Neuronal stem cell (in vitro differentiated cells): ENCODE data around the gene CMPK2.
"Not testable (repeated sequence)": the region's sequence is repeated elsewhere in the genome, so short reads cannot be mapped to it uniquely, and the experiment has no call there.

Experiments used
- DNase-seq: peaks from one replicate; pipeline ENCODE4 v3.0.0-alpha.2; 2013; ENCODE audit warnings: low spot score
- H2AFZ ChIP-seq: one replicate; pipeline ENCODE4 v1.6.1; 2013; ENCODE audit warnings: mild to moderate bottlenecking, low read length, inconsistent platforms
- H2AK5ac ChIP-seq: 2 replicates; pipeline ENCODE4 v1.6.1; 2013; ENCODE audit warnings: low read depth, mild to moderate bottlenecking, inconsistent platforms, low read length, moderate library complexity, mixed read lengths
- H2BK120ac ChIP-seq: 2 replicates; pipeline ENCODE4 v1.6.1; 2013; ENCODE audit warnings: low read depth, mild to moderate bottlenecking, inconsistent platforms, low read length, moderate library complexity, mixed read lengths
- H2BK12ac ChIP-seq: one replicate; pipeline ENCODE4 v1.6.1; 2013; ENCODE audit warnings: low read length, inconsistent platforms
- H2BK15ac ChIP-seq: 2 replicates; pipeline ENCODE4 v1.6.1; 2013; ENCODE audit warnings: mild to moderate bottlenecking, low read length, inconsistent platforms, mixed read lengths
- H2BK5ac ChIP-seq: one replicate; pipeline ENCODE4 v1.6.1; 2013; ENCODE audit warnings: inconsistent platforms, mild to moderate bottlenecking, low read length, moderate library complexity
- H3K14ac ChIP-seq: one replicate; pipeline ENCODE4 v1.6.1; 2013; ENCODE audit warnings: low read length, inconsistent platforms
- H3K18ac ChIP-seq: 2 replicates; pipeline ENCODE4 v1.6.1; 2013; ENCODE audit warnings: low read length, inconsistent platforms
- H3K23ac ChIP-seq: 2 replicates; pipeline ENCODE4 v1.6.1; 2013; ENCODE audit warnings: low read depth, mild to moderate bottlenecking, mixed read lengths, low read length, inconsistent platforms; ENCODE audit not compliant: poor library complexity
- H3K27ac ChIP-seq: replicated peaks from 3 replicates; pipeline ENCODE4 v1.5.1; 2013; ENCODE audit warnings: low read length, inconsistent platforms
- H3K27me3 ChIP-seq, 3 experiments: 2 replicates each; pipeline ENCODE4 v1.6.1; 2013; ENCODE audit warnings: low read length in 3 of 3, mild to moderate bottlenecking in 2 of 3, inconsistent platforms in 1 of 3, low read depth in 1 of 3, mixed read lengths in 1 of 3, moderate library complexity in 1 of 3; ENCODE audit not compliant: control insufficient read depth in 3 of 3, insufficient read depth in 3 of 3
- H3K36me3 ChIP-seq, 2 donors: replicated peaks in 1 of 2; 2 replicates each; pipeline ENCODE4 v1.6.1; 2013; ENCODE audit warnings: low read length in 2 of 2; ENCODE audit not compliant: control insufficient read depth in 2 of 2, insufficient read depth in 2 of 2
- H3K4ac ChIP-seq: 2 replicates; pipeline ENCODE4 v1.6.1; 2013; ENCODE audit warnings: inconsistent platforms, mild to moderate bottlenecking, low read length, moderate library complexity
- H3K4me1 ChIP-seq, 2 donors: 1 replicate in 1 of 2; 2 replicates in 1 of 2; pipeline ENCODE4 v1.6.1; 2013; ENCODE audit warnings: low read length in 2 of 2, low read depth in 1 of 2; ENCODE audit not compliant: control insufficient read depth in 2 of 2, insufficient read depth in 1 of 2
- H3K4me2 ChIP-seq: one replicate; pipeline ENCODE4 v1.6.1; 2013; ENCODE audit warnings: mild to moderate bottlenecking, low read length, inconsistent platforms; ENCODE audit not compliant: insufficient read depth, poor library complexity, severe bottlenecking
- H3K4me3 ChIP-seq, 2 donors: 2 replicates each; pipeline ENCODE4 v1.5.1; 2013; ENCODE audit warnings: low read length in 2 of 2, mild to moderate bottlenecking in 2 of 2, inconsistent platforms in 1 of 2, moderate library complexity in 1 of 2
- H3K79me1 ChIP-seq: one replicate; pipeline ENCODE4 v1.6.1; 2013; ENCODE audit warnings: low read depth, mild to moderate bottlenecking, inconsistent platforms, low read length, moderate library complexity
- H3K9ac ChIP-seq: one replicate; pipeline ENCODE4 v1.6.1; 2013; ENCODE audit warnings: mild to moderate bottlenecking, low read depth, low read length, inconsistent platforms; ENCODE audit not compliant: poor library complexity
- H3K9me3 ChIP-seq, 2 donors: replicated peaks in 1 of 2; 2 replicates each; pipeline versions ENCODE3 to v1.6.1; 2013; ENCODE audit warnings: low read length in 2 of 2, mild to moderate bottlenecking in 2 of 2, inconsistent platforms in 1 of 2, low read depth in 1 of 2, mixed read lengths in 1 of 2, moderate library complexity in 1 of 2; ENCODE audit not compliant: control insufficient read depth in 2 of 2, insufficient read depth in 1 of 2
- H4K8ac ChIP-seq: one replicate; pipeline ENCODE4 v1.6.1; 2013; ENCODE audit warnings: low read depth, mild to moderate bottlenecking, inconsistent platforms, low read length, moderate library complexity
- H4K91ac ChIP-seq: one replicate; pipeline ENCODE4 v1.6.1; 2013; ENCODE audit warnings: low read length, low read depth, mild to moderate bottlenecking, inconsistent platforms; ENCODE audit not compliant: poor library complexity
- WGBS, 2 donors: extraction: QIAGEN DNeasy Blood & Tissue Kit; methylation state at CpG; one replicate each; pipeline ENCODE4 v1.1.7; 2013; ENCODE audit warnings: missing lambda C conversion rate in 2 of 2, mixed read lengths in 1 of 2; ENCODE audit not compliant: insufficient read length in 2 of 2, insufficient replicate concordance in 1 of 2; ENCODE audit errors: extremely low coverage in 2 of 2; 5-methylcytosine and 5-hydroxymethylcytosine counted together

CMPK2 gene

GRCh38 chr2:6905668-6906067 lies 40.0 kb upstream of the CMPK2 start:
- Histone ChIP-seq H4K8ac (no peak overlapping the region), H2AFZ (no peak overlapping the region), H2BK15ac (no peak overlapping the region), H3K18ac (no peak overlapping the region), H3K27me3 (peaks cover 0 to 7% (median 0%) of the 10 kb centered on the region in 3 experiments), H4K91ac (no peak overlapping the region), H3K4me3 (no peak overlapping the region), H2BK12ac (no peak overlapping the region), H3K23ac (no peak overlapping the region), H3K36me3 (no peaks in the 10 kb centered on the region), H3K9me3 (no peaks in the 10 kb centered on the region), H3K4me1 (no peaks in the 10 kb centered on the region), H3K79me1 (no peaks in the 10 kb centered on the region), H3K27ac (no peak overlapping the region), H3K14ac (no peak overlapping the region), H3K4me2 (no peak overlapping the region), H2AK5ac (no peak overlapping the region), H3K4ac (no peak overlapping the region), H2BK5ac (no peak overlapping the region), H2BK120ac (no peak overlapping the region), H3K9ac (no peak overlapping the region)
- WGBS, 2 donors, result no CpG with 5 or more reads among the region's 1 CpG
- DNase-seq, result no peak

- H3K23ac ChIP-seq, H4K91ac ChIP-seq, H3K4me3 ChIP-seq, H4K8ac ChIP-seq, DNase-seq, H2BK12ac ChIP-seq, H3K14ac ChIP-seq, H3K36me3 ChIP-seq, H2BK15ac ChIP-seq, H3K9me3 ChIP-seq, H2BK5ac ChIP-seq, H3K79me1 ChIP-seq, H3K4me1 ChIP-seq, H2BK120ac ChIP-seq, H3K18ac ChIP-seq, H3K4me2 ChIP-seq, H3K27me3 ChIP-seq, H3K27ac ChIP-seq, H3K9ac ChIP-seq, H2AK5ac ChIP-seq, H3K4ac ChIP-seq, H2AFZ ChIP-seq: not testable (repeated sequence)
- WGBS, 2 donors, result no CpG with 5 or more reads among the region's 2 CpGs
Measured at GRCh38 chr2:6902581-6902980, 36.9 kb upstream of the CMPK2 start.

GRCh38 chr2:6896930-6897759 lies 31.4 kb upstream of the CMPK2 start:
- Histone ChIP-seq H3K79me1 (no peaks in the 10 kb centered on the region), H2BK120ac (no peak overlapping the region), H3K4me3 (no peak overlapping the region), H3K27me3 (no peaks in the 10 kb centered on the region), H3K9me3 (peaks cover 0 to 2% of the 10 kb centered on the region in 2 donors), H3K14ac (no peak overlapping the region), H4K8ac (no peak overlapping the region), H4K91ac (no peak overlapping the region), H2BK15ac (no peak overlapping the region), H2AK5ac (no peak overlapping the region), H2BK12ac (no peak overlapping the region), H3K23ac (no peak overlapping the region), H3K4me2 (no peak overlapping the region), H3K18ac (no peak overlapping the region), H3K9ac (no peak overlapping the region), H2BK5ac (no peak overlapping the region), H2AFZ (no peak overlapping the region), H3K27ac (no peak overlapping the region), H3K36me3 (no peaks in the 10 kb centered on the region), H3K4ac (no peak overlapping the region), H3K4me1 (no peaks in the 10 kb centered on the region)
- no CpG with 5 or more reads among the region's 5 CpGs for WGBS, 2 donors
- no peak for DNase-seq

GRCh38 chr2:6893876-6894482 lies 28.3 kb upstream of the CMPK2 start:
- no peak overlapping the region for H3K4me3 ChIP-seq
- DNase-seq, result no peak
- H3K4me1 ChIP-seq, result no peaks in the 10 kb centered on the region
- H3K9me3 ChIP-seq, result peaks cover 0 to 2% of the 10 kb centered on the region in 2 donors
- peaks cover 0 to 1% (median 0%) of the 10 kb centered on the region in 3 experiments for H3K27me3 ChIP-seq
- H2AFZ ChIP-seq, result no peak overlapping the region
- H2AK5ac ChIP-seq, result no peak overlapping the region
- no peak overlapping the region for H3K23ac ChIP-seq
- H3K4ac ChIP-seq, result no peak overlapping the region
- no peak overlapping the region for H4K8ac ChIP-seq
- H3K27ac ChIP-seq, result no peak overlapping the region
- H2BK120ac ChIP-seq, result no peak overlapping the region
- no peak overlapping the region for H3K9ac ChIP-seq
- no CpG with 5 or more reads among the region's 2 CpGs for WGBS, 2 donors
- H2BK12ac ChIP-seq, result no peak overlapping the region
- H3K79me1 ChIP-seq, result no peaks in the 10 kb centered on the region
- H3K18ac ChIP-seq, result no peak overlapping the region
- H3K14ac ChIP-seq, result no peak overlapping the region
- H3K4me2 ChIP-seq, result no peak overlapping the region
- no peaks in the 10 kb centered on the region for H3K36me3 ChIP-seq
- H2BK5ac ChIP-seq, result no peak overlapping the region
- H2BK15ac ChIP-seq, result no peak overlapping the region
- no peak overlapping the region for H4K91ac ChIP-seq
